Neural cell (in vitro differentiated cells): ENCODE results near the gene IFT43.

ENCODE experiments used
- EP300 ChIP-seq: fragments of 450-650 bp; conservative IDR thresholded peaks from 2 replicates; pipeline ENCODE4 v1.6.1; 2014; ENCODE audit warnings: antibody characterized with exemption, mild to moderate bottlenecking, moderate library complexity; ENCODE audit not compliant: poor library complexity, severe bottlenecking
- EZH2 ChIP-seq: fragments of 200-600, 300-800 bp; shearing (Covaris generic), sonication (generic); IDR thresholded peaks from 2 replicates; pipeline ENCODE4 v1.6.1; 2014; ENCODE audit warnings: antibody characterized with exemption, low read length, borderline replicate concordance, mild to moderate bottlenecking; ENCODE audit not compliant: insufficient read depth, poor library complexity, severe bottlenecking
- MXI1 ChIP-seq: fragments of 450-650 bp; conservative IDR thresholded peaks from 2 replicates; pipeline ENCODE4 v1.6.1; 2014; ENCODE audit warnings: antibody characterized with exemption, mild to moderate bottlenecking; ENCODE audit not compliant: poor library complexity, severe bottlenecking
- POLR2AphosphoS5 ChIP-seq: IDR thresholded peaks from 2 replicates; pipeline ENCODE4 v1.6.1; 2012
- SMC3 ChIP-seq: fragments of 450-650 bp; conservative IDR thresholded peaks from 2 replicates; pipeline ENCODE4 v1.6.1; 2014; ENCODE audit warnings: antibody characterized with exemption, mild to moderate bottlenecking, moderate library complexity; ENCODE audit not compliant: poor library complexity
- TAF1 ChIP-seq: IDR thresholded peaks from 2 replicates; pipeline ENCODE4 v1.6.1; 2012; ENCODE audit warnings: low read depth
- TF ChIP-seq, protein P1 (sequence below): fragments of 450-650 bp; IDR thresholded peaks from 2 replicates; pipeline ENCODE4 v1.5.1; 2014; ENCODE audit warnings: antibody characterized with exemption, mild to moderate bottlenecking, moderate library complexity; ENCODE audit not compliant: poor library complexity, severe bottlenecking
- TF ChIP-seq, protein P2 (sequence below): IDR thresholded peaks from 2 replicates; pipeline ENCODE4 v1.6.1; 2012; ENCODE audit warnings: borderline replicate concordance

DNA sequence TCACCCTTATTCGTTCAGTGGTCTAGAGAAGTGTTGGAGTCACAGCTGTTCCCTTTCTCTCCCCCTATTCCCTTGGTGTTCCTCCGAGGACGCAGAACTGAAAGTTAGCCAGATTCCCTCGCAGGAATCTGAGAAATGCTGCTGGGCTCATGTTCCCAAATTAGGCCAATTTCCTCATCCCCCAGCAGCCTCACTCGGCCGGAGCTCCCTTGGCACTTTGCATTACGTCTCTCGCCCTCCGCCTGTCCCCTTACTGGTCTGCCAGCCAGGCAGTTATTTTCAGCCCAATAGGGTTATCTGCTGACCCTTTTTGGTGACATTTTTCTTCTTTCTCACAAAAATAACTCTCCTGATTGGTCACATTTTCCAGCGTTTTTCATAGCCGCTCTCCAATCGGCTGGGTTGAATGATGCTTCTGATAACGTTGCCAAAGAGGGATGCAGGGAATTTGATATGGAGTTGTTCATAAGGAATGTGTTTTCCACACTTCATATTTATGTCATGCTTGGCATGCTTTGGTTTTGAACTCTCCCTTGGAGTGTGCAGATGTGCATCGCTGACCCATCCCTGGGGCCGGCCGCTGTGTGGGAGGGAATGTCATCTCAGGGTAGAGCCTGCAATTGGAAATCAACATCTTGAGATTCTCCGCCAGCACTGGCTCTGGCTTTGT is 9.9 kb downstream of the IFT43 start:
- TF ChIP-seq, protein P1, sequence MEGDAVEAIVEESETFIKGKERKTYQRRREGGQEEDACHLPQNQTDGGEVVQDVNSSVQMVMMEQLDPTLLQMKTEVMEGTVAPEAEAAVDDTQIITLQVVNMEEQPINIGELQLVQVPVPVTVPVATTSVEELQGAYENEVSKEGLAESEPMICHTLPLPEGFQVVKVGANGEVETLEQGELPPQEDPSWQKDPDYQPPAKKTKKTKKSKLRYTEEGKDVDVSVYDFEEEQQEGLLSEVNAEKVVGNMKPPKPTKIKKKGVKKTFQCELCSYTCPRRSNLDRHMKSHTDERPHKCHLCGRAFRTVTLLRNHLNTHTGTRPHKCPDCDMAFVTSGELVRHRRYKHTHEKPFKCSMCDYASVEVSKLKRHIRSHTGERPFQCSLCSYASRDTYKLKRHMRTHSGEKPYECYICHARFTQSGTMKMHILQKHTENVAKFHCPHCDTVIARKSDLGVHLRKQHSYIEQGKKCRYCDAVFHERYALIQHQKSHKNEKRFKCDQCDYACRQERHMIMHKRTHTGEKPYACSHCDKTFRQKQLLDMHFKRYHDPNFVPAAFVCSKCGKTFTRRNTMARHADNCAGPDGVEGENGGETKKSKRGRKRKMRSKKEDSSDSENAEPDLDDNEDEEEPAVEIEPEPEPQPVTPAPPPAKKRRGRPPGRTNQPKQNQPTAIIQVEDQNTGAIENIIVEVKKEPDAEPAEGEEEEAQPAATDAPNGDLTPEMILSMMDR: no peak
- TF ChIP-seq POLR2AphosphoS5 (no peak), EP300 (no peak), EZH2 (no peak), TAF1 (no peak), SMC3 (no peak), MXI1 (no peak)
- TF ChIP-seq, protein P2, sequence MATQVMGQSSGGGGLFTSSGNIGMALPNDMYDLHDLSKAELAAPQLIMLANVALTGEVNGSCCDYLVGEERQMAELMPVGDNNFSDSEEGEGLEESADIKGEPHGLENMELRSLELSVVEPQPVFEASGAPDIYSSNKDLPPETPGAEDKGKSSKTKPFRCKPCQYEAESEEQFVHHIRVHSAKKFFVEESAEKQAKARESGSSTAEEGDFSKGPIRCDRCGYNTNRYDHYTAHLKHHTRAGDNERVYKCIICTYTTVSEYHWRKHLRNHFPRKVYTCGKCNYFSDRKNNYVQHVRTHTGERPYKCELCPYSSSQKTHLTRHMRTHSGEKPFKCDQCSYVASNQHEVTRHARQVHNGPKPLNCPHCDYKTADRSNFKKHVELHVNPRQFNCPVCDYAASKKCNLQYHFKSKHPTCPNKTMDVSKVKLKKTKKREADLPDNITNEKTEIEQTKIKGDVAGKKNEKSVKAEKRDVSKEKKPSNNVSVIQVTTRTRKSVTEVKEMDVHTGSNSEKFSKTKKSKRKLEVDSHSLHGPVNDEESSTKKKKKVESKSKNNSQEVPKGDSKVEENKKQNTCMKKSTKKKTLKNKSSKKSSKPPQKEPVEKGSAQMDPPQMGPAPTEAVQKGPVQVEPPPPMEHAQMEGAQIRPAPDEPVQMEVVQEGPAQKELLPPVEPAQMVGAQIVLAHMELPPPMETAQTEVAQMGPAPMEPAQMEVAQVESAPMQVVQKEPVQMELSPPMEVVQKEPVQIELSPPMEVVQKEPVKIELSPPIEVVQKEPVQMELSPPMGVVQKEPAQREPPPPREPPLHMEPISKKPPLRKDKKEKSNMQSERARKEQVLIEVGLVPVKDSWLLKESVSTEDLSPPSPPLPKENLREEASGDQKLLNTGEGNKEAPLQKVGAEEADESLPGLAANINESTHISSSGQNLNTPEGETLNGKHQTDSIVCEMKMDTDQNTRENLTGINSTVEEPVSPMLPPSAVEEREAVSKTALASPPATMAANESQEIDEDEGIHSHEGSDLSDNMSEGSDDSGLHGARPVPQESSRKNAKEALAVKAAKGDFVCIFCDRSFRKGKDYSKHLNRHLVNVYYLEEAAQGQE: no peak
